Activated T-helper 1 cell treated with Interleukin-2 at 50 U/mL for 16 hours (primary cell): ENCODE measurements around the gene TPSB2.
"Not testable (repeated sequence)": the region's sequence is repeated elsewhere in the genome, so short reads cannot be mapped to it uniquely, and the experiment has no call there.

Experiments
- DNase-seq: peaks from one replicate; pipeline ENCODE4 v3.0.0-alpha.2; 2020; ENCODE audit warnings: low read depth

Gene TPSB2

DNA sequence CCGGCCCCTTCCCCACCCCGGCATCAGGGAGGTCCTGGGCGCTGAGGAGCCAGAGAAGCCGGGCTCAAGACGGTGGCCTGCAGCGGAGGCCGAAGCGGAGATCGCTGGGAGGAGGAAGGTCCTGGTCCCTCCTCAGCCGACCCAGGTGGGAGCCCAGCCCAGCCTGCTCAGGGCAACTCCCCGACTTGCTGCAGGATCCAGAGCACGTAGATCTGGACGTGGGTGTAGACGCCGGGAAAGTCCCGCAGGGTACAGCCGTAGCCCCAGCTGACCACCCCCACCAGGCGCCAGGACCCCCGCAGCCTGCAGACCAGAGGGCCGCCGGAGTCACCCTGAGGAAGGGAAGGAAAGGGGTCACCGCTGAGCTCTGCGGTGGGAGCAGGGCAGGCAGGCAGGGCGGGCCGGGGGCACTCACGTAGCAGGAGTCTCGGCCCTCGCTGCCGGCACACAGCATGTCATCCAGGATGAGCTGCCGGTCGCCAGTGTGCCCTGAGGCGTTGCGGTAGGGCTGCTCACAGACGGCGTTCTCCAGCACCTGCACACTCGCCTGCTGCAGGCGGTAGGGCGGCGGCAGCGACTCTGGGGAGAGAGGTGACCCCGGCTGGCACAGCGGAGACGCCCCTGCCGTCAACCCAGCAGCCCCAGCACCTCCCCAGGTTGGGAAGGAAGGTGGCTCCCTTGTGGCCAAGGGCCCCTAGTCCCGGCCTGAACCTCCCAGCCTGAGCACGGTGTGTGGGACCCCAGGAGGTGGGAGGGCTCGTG lies 31.3 kb upstream of the TPSB2 start:
- no peak for DNase-seq

DNA sequence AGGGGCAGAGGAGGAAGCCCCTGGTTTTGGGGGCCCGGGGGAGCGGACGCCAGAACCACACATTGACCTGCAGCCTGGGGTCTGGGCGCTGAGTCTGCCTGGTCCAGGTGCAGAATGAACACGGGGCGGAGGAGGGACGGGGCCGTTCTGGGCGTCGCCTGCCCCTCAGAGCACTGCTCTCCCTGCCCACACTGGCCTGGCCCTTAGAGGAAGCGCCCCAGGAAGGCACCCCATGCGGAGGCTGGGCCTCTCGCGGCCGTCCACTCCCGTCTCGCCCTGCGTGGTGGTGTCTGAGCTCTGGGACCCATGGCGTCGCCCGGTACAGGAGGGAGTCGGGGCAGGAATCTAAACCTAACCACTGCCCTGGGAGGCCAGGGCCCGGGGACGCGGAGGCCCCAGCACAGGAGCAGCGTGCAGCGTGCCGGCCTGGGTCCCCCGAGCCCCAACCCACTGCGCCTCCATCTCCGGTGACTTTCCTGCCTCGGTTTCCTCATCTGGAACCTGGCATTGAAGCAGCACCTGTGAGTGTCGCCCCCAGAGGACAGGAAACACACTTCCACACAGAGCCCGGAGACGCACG lies 30.2 kb upstream of the TPSB2 start:
- no peak for DNase-seq

DNA sequence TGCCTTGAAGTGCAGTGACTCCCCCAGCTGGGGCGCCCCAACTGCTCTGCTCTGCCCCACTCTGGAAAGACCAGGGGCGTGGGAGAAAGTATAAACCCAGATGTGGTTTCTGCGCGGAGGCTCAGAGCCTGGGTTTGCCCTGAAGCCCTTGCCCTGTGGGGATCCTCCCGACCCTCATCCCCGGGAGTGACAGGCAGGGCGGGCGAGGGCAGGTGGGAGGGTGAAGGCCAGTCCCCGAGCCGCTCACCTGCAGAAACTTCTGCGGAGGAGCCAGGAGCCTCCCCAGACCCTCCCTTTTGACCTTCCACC lies 29.7 kb upstream of the TPSB2 start:
- no peak for DNase-seq

DNA sequence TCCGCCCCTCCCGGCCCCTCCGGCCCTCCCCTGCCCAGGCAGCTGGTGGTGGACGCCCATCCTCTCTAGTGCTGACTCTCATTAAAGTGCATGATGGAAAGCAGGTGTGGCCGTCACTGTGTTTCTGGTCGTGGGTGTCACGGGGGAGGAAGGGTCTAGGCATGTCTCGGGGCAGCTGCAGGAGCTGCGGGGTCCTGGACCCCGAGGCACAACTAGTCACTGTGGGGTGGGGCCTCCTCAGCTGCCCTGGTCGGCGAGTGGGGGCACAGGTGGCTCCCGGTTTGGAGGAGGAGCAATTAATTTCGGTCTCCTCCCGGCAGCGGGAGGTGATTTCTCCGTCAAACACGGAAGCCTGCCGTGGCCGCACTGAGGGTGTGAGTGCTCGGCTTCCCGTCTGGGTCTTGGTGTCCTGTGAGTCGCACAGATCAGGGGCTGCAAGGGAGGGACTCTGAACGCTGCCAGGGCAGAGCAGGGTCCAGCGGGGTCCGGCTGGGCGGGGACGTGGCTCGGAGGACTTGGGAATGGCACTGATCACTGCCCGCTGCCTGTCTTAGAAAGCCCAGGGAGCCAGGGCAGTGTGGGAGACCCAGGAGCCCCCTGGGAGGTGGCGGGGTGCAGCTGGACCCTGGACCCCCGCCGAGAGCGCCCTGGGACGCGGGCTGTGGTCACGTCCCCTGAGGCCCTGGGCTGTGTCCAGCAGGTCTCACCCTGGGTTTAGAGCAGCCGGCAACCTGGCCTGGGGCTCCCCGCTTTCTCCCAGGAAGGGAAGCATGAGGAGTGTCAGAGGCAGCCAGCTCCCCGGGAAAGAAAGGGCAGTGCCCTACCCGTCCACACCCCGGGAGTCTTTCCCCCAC lies 29.1 kb upstream of the TPSB2 start:
- no peak for DNase-seq

DNA sequence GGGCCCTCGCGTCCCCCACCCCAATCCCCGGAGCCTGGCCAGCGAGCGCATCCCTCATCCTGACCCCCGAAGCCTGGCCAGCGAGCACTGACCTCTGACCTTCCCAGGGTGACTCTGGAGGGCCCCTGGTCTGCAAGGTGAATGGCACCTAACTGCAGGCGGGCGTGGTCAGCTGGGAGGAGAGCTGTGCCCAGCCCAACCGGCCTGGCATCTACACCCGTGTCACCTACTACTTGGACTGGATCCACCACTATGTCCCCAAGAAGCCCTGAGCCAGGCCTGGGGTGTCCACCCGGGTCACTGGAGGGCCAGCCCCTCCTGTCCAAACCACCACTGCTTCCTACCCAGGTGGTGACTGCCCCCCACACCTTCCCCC lies 28.2 kb upstream of the TPSB2 start:
- no peak for DNase-seq

DNA sequence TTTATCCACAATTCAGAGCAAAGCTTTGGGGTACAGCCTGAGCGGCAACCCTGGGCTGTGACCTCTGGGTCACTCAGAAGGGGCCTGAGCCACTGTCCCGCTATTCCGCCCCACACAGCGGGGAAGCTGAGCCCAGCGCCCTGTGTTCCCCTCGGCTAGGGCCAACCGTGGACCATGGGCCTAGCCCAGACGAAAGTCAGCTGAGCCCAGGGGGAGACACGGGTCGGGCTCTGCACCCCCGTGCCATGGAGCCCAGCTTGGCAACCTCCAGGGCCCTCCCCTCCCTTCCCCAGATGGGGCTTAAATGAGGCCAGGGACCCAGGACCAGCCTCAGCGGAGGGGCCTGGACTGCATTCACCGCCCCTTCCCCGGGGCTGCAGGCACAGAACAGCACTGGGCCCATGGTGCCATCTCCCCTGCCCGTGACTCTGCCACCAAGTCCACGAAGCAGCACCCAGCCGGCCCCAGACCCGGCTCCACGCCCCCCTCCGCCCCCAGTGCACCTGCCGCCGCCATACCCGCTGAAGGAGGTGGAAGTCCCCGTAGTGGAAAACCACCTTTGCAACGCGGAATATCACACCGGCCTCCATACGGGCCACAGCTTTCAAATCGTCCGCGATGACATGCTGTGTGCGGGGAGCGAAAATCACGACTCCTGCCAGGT lies 27.7 kb upstream of the TPSB2 start:
- DNase-seq, result no peak

DNA sequence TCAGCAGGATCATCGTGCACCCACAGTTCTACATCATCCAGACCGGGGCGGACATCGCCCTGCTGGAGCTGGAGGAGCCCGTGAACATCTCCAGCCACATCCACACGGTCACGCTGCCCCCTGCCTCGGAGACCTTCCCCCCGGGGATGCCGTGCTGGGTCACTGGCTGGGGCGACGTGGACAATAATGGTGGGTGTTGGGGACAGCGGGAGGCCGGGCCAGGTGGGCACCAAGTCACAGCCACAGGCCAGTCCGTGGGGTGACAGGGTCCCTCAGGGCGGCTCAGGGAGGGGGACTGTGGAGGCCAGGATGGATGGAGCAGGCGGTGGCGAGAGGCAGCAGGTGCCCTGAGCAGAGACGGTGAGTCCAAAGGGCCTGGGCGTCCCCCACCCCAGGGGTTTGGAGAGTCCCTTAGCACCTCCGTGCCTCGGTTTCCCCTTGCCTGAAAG lies 26.9 kb upstream of the TPSB2 start:
- DNase-seq, result no peak

DNA sequence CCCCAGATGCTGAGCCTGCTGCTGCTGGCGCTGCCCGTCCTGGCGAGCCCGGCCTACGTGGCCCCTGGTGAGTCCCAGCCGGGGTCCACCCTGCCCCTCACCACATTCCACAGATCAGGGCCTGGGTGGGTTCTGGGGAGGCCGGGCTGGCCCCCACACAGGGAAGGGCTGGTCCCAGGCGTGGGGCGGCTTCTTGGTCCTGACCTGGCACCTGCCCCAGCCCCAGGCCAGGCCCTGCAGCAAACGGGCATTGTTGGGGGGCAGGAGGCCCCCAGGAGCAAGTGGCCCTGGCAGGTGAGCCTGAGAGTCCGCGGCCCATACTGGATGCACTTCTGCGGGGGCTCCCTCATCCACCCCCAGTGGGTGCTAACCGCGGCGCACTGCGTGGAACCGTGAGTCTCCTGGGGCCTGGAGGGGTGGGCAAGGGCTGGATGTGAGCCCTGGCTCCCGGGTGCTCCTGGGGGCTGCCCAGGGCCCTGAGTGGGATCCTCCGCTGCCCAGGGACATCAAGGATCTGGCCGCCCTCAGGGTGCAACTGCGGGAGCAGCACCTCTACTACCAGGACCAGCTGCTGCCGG lies 26.4 kb upstream of the TPSB2 start:
- not testable (repeated sequence) for DNase-seq

DNA sequence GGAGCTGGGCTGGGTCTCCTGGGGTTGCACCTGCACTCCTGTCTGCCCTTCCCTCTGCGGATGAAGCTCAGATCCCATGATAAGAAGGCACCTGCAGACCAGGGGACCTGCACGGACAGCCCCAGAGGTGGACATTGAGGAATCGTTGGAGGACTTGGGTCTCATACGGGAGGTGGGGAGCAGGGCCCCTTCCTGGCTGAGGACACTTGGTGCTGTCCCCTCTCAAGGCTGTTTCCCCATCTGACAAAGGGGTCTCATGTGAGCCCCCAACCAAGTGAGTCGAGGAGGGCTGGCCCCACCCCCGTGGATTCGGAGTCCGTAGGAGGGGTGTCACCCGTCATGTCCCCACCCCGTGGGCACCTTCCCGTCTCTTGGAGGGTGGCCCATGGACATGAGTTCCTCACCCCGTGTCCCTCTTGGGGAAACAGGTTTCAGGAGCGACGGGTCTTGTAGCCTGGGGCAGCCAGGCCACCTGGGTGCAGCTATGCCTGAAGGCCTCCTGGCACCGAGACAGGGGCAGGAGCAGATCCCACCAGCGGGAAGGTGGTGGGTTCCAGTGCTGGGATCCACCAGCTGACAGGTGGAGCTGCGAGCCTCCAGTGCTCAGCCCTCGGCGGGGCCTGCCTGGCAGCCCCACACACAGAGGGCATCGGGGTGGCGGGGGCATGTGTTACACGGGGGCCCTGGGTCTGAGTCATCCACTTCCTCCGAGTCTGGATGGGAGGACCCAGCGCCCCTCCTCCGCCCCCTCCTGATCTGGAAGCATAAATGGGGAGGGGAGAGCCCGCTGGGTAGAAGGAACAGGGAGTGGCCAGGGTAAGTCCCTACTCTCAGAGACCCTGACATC lies 25.5 kb upstream of the TPSB2 start, which contains the start of gene TPSD1:
Gene TPSD1, plus strand, starts transcription at position 794 of the 847 bp plus-strand sequence. CDS start 212 bp downstream, outside the sequence.
- not testable (repeated sequence) for DNase-seq

DNA sequence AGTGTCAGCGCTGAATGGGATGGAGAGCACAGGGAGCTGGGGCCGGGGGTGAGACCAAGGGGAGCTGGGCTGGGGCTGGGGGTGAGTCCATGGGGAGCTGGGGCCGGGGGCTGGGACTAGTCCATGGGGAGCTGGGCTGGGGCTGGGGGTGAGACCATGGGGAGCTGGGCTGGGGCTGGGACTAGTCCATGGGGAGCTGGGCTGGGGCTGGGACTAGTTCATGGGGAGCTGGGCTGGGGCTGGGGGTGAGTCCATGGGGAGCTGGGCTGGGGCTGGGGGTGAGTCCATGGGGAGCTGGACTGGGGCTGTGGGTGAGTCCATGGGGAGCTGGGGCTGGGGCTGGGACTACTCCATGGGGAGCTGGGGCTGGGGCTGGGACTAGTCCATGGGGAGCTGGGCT lies 24.8 kb upstream of the TPSB2 start:
- not testable (repeated sequence) for DNase-seq

DNA sequence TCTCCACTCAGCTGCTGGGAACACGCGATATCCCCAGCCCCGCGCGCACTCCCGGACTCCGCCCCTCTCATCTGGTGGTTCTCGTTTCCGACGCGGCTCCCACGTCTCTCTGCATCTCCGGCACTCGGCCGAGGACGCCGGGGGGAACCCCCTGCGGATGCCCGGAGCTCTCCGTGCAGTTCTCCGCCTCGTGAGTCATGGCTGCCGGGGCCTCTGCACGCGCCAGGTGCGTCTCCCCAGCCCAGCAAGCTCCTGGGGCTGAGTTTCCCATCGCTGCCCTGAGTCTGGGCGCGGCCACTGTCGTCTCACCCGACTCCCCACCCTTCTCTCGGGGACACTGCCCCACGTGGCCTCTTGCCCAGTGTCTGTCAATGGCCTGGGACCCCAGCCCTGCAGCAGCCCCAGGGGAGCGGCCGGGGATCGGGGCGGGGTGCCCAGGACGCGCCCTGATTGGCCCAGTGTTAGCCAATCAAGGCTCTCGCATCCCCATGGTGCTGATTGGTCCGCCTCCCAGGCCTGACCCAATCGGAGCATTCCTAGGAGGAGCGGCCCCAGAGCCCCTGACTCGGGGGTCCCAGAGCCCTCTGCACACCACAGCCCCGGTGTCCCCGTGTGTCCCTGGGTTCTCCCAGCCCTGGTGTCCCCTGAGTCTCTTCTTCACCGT lies 23.8 kb upstream of the TPSB2 start:
- DNase-seq, result not testable (repeated sequence)

DNA sequence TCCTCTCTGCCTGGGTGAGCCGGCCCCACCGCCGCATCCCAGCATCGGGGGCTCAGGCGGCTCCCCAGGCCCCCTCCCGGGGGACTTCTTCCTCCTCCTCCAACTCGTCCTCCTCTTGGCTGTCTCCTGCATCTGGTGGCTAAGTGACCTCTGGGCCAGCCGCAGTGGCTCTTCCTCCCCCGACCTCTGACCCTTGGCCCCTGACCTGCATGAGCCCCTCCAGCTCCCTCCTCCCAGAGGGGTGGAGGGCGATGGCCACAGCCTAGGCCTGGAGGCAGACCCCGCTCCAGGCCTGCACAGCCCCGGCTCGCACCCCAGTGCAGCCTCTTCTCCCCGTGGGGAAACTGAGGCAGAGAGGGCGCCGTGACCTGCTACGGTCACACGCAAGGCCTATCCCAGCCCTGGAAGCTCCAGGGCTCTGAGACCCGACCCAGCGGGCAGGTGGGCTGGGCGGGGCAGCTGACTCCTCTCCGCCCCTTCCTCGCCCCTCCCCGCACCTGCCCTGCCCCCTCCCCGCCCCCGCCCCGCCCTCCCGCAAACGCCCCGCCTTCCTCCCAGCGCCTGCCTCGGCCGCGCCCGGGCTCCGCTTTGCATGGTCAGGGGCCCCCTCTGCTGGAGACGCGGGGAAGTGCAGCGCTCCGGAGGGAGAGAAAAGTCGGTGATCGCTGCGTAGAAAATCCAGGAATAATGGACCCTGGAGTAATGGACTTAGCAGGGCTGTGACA lies 19.2 kb upstream of the TPSB2 start:
- DNase-seq, result not testable (repeated sequence)

DNA sequence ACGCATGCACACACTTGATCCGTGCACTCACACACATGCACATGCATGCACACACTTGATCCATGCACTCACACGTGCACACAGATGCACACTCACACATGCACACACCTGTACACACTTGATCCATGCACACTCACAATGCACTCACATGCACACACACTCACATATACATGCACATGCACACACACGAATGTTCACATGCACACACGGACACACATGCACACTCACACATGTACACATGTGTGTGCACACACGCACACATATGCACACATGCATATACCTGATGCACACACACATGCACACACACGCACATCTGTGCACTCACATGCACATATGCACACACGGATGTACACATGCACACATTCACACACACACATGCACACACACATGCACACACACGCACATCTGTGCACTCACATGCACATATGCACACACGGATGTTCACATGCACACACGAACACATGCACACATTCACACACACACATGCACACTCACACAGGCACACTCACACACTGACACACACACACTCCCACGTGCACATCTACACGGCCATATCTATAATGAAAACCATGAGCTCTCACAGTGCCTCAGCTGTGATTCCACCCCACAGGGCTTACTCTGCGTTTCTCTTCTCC lies 18.0 kb upstream of the TPSB2 start:
- DNase-seq, result not testable (repeated sequence)

DNA sequence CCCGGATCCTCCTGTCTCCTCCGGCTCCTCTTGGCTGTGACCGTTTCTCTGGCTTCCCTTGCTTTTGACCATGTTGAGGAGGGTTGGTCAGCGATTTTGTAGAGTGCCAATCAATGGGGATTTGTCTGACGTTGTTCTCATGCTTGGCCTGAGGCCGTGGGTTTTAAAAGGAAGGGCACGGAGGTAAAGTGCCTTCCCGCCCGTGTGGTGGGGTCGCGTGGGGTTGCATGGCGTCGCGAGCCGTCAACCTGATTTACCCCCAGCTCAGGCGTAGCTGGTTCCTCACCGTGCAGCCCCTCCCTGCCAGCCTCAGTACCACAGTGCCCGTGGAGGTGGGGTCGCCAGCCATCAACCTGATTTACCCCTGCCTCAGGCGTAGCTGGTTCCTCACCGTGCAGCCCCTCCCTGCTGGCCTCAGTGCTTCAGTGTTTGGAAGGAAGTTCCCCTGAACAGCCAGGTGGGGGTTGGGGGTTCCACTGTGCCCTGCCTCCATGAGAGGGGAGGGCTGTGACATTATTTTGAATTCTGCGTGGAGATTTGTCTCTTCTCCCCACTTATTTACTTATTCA lies 15.6 kb upstream of the TPSB2 start:
- no peak for DNase-seq

DNA sequence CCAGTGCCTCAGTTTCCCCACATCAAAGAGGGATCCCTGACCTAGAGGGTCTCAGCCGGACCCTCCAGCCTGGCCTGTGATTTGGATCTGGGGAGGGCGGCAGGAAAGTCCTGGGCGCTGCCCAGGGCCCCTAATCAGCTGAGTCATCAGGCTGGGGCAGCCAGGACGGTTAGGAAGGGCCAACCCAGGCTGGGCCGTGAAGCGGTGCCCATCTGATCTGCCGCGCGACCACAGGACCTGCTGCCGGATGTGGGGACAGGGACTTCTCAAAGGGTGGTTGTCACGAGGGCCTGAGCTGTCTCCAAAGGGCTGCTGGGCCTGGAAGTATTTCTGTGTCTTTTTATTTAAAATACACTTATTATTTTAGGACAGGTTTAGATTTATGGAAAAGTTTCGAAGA lies 14.9 kb upstream of the TPSB2 start:
- DNase-seq, result no peak

DNA sequence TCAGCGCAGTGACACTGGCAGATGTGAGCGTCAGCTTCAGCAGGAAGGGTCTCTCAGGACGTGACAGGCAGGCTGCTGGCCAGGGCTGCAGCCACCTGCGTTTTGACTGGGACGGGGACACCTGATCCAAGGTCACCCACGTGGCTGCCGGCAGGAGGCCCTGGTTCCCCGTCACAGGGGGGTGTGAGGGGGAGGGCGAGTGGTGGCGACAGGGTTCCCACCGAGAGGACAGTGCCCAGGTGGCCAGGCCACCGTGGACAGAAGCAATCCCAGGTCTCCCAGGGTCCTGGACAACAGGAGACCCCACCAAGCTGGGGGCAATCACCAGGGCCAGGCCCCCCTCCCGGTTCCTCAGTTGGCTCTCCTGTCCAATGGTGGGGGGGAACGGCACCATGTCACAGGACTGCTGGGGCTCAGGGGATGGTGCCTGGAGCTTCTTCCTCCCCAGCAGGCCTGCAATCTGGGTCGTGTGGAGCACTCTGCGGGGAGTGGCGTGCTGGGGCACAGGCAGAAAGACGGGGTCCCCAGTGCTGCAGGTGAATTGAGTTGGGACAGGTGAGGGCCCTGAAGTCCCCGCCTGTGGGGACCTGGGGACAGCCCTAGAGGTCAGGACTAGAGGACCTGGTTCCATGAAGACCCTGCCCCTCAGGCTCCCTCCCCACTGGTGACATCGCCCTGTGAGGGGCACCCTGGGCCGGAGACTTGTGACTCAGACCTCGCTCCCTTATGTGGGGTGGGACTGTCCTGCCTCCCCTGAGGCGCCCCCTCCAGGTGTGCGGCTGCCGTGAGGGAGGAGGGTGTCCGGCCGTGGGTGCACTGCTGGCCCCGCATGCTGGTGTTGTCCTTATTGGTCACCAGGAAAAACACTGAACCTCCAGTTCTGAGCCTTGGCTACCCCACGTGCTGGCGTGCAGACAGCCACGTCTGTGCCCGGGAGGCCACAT lies 14.2 kb upstream of the TPSB2 start:
- DNase-seq, result not testable (repeated sequence)

DNA sequence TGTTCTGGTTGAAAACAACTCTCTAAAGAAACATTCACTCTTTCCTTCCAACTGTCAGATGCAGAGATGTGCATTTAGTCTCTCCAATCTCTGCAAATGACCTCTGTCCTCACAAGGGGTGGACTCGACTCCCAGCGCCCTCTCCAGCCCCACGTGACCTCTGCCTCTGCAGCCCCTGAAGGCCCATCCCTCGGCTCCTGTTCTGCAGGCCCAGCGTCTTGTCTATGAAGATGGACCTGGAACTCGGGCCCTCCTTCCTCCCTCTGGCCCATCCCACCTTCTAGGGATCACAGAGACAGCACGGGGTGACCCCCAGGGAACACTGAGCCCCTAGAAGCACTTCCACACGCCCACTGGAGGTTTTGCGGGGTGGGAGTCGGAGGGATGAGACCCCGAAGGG lies 13.4 kb upstream of the TPSB2 start:
- not testable (repeated sequence) for DNase-seq

DNA sequence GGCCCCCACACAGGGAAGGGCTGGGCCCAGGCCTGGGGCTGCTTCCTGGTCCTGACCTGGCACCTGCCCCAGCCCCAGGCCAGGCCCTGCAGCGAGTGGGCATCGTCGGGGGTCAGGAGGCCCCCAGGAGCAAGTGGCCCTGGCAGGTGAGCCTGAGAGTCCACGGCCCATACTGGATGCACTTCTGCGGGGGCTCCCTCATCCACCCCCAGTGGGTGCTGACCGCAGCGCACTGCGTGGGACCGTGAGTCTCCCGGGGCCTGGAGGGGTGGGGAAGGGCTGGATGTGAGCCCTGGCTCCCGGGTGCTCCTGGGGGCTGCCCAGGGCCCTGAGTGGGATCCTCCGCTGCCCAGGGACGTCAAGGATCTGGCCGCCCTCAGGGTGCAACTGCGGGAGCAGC lies 11.1 kb upstream of the TPSB2 start:
- DNase-seq, result not testable (repeated sequence)
